ENCODE measurements around the gene HPCAL4.

- TF ChIP-seq POLR2A (IDR thresholded peaks at IDR 0.05) (no peak), CTCF (IDR thresholded peaks at IDR 0.05) (no peak)
These were observed 58.4 kb downstream of the HPCAL4 start for GRCh38 chr1:39632682-39633417.
